ENCODE results near the gene PHTF2.

The PHTF2 gene

GRCh38 chr7:77877791-77878190, 79.2 kb downstream of the PHTF2 start:
- no peak for DNase-seq (ENCODE audit: low read depth)

GRCh38 chr7:77878500-77878899, 79.9 kb downstream of the PHTF2 start:
- no peak for DNase-seq (ENCODE audit: low read depth)

- no peak for DNase-seq (ENCODE audit: low read depth)
These were observed 80.7 kb downstream of the PHTF2 start for GRCh38 chr7:77879272-77879671.

DNA sequence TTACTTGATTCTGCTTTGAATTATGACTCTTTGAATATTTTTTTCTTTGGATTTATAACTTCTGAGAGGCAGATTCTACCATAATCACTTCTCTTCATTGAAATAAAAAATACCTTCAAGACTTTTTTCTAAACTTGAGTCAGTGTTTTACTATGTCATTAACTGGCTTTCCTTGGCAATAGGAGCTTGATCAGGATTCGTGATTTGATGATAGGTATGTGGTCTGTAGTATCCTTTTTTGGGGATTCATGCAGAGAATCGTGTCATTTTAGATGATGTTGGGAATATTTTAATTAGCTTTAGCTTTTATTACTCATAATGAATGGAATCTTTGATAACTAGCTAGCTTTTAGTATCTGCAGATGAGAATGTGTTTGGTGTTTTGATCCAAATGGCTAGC, 83.3 kb downstream of the PHTF2 start:
- DNase-seq (ENCODE audit: low read depth), result no peak

GRCh38 chr7:77885155-77885554, 86.6 kb downstream of the PHTF2 start:
- no peak for DNase-seq (ENCODE audit: low read depth)

DNA sequence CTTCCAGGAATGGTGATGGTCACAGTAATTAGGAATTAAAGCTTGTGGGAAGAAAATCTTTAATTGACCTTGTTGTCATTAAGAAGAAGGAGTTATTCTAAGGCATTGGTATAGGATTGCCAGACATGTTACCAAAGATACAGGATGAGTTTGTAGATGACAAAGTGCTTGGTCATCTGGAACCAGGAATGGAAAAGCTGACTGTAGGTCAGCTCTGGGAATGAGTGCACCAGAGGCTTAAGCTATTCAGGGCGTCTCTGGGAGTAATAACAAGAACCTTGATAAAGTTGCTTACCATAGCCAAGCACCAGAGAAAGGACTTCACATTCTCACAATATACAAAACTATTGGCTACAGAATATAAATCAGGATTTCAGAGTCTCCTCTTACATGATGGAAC, 89.0 kb downstream of the PHTF2 start:
- DNase-seq (ENCODE audit: low read depth), result no peak

DNA sequence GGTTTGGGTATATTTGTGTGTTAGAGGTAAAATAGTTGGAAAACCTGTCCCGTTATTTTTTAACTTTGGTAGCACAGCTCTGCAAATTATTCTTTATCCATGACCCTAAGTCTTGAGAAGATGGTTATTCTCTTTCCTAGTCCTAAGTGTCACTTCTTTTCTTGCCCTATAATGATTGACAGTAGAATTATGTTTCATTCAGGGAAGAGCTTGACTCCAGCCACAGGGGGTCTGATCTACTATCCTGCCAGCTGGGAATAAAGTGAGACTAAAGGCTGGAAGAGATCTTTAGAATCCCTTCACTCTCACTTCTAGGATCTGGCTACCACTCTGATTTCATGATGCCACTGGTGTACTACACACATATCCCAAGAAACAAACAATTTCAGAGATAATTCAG, 90.4 kb downstream of the PHTF2 start:
- no peak for DNase-seq (ENCODE audit: low read depth)

GRCh38 chr7:77893813-77894212, 95.2 kb downstream of the PHTF2 start:
- no peak for DNase-seq (ENCODE audit: low read depth)

- DNase-seq (ENCODE audit: low read depth), result no peak
These were observed 96.1 kb downstream of the PHTF2 start for GRCh38 chr7:77894574-77895091.

DNA sequence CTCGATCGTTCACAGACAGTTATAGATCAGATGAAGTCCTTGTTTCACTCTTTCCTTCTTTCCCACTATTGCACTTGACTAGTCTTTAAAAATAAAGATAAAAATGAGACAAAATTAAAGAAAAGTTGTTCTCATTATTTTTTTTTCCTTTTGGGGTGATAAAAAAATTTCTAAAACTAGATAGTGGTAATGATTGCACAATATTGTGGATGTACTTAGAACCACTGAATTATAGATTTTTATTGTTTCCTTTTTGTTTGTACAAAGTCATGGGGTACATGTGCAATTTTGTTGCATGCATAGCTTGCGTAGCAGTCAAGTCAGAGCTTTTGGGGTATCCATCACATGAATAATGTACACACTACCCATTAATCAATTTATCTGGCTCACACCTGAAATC, 97.3 kb downstream of the PHTF2 start:
- no peak for DNase-seq (ENCODE audit: low read depth)

- no peak for DNase-seq (ENCODE audit: low read depth)
These were observed 98.5 kb downstream of the PHTF2 start for GRCh38 chr7:77897004-77897547.

- DNase-seq (ENCODE audit: low read depth), result no peak
These were observed 100.9 kb downstream of the PHTF2 start for GRCh38 chr7:77899516-77899915.

- DNase-seq (ENCODE audit: low read depth), result no peak
These were observed 105.0 kb downstream of the PHTF2 start for GRCh38 chr7:77903597-77903996.

- DNase-seq (ENCODE audit: low read depth), result no peak
These were observed 105.7 kb downstream of the PHTF2 start for GRCh38 chr7:77904252-77904651.

- no peak for DNase-seq (ENCODE audit: low read depth)
These were observed 108.7 kb downstream of the PHTF2 start for GRCh38 chr7:77907281-77907680.

DNA sequence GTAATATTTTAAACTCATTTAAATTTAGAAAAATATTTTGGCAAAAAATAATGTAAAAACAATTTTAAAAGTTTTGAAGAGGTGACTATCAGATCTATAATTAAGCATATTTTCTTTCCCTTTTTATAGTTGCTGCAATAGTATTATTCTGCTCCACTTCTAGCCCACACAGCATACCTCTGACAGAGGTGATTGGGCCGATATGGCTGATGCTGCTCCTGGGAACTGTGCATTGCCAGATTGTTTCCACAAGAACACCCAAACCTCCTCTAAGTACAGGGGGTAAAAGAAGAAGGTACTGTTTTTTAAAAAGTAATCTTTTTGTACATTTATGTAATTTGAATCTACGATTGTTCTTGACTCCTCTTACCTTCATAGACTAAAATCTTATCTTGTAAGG, 110.1 kb downstream of the PHTF2 start:
- DNase-seq (ENCODE audit: low read depth), result no peak

GRCh38 chr7:77910124-77910523, 111.6 kb downstream of the PHTF2 start:
- DNase-seq (ENCODE audit: low read depth), result no peak

- no peak for DNase-seq (ENCODE audit: low read depth)
These were observed 113.7 kb downstream of the PHTF2 start for GRCh38 chr7:77912293-77912692.

GRCh38 chr7:77913977-77914607, 115.5 kb downstream of the PHTF2 start:
- no peak for DNase-seq (ENCODE audit: low read depth)

- DNase-seq (ENCODE audit: low read depth), result no peak
These were observed 119.1 kb downstream of the PHTF2 start for GRCh38 chr7:77917500-77918262.

DNA sequence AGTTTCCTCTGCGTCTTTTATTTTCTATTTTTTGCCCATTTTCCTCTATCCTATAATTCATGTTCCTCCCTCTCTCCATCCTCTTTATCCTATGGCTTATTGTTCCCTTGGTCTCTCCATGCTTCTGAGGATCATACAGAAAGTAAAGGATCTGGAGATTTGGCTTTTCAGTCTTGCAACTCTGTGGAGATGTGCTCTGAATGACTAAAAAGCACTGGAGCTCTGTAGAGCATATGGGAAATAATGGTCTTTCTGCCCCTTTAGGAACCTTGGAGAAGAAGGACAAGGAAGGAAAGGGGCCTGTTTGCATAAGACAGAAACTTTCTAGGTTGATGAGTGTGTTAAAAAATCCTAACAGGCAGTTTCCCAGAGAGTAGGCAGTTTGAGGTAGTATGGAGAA, 120.1 kb downstream of the PHTF2 start:
- no peak for DNase-seq (ENCODE audit: low read depth)

- no peak for DNase-seq (ENCODE audit: low read depth)
These were observed 124.8 kb downstream of the PHTF2 start for GRCh38 chr7:77923419-77923818.

DNA sequence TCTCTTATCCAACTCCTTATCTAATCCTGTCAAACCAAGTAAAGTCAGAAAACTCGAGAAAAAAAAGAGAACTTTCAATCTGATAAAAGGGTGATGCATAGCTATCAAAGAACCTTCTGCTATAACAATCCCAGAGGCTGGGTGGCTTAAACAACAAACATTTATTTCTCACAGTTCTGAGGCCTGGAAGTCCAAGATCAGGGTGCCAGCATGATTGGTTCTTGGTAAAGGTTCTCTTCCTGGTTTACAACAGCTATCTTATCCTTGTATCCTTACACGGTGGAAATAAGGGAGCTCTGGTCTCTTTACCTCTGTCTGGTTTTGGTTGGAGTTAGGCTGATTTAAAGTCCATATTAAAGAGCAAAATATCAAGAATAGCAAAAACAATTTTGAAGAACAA, 131.9 kb downstream of the PHTF2 start:
- no peak for DNase-seq (ENCODE audit: low read depth)
